HG02642 (cell line): Measurements from ENCODE around the gene SLC6A19.
"Not testable (repeated sequence)": the region's sequence is repeated elsewhere in the genome, so short reads cannot be mapped to it uniquely, and the experiment has no call there.

Experiments
- ATAC-seq: cut with Tn5 transposase; IDR thresholded peaks from one replicate; pipeline ENCODE4 v1.9.1; 2021; ENCODE audit warnings: mild to moderate bottlenecking; ENCODE audit not compliant: unreplicated experiment, poor library complexity

The SLC6A19 gene

DNA sequence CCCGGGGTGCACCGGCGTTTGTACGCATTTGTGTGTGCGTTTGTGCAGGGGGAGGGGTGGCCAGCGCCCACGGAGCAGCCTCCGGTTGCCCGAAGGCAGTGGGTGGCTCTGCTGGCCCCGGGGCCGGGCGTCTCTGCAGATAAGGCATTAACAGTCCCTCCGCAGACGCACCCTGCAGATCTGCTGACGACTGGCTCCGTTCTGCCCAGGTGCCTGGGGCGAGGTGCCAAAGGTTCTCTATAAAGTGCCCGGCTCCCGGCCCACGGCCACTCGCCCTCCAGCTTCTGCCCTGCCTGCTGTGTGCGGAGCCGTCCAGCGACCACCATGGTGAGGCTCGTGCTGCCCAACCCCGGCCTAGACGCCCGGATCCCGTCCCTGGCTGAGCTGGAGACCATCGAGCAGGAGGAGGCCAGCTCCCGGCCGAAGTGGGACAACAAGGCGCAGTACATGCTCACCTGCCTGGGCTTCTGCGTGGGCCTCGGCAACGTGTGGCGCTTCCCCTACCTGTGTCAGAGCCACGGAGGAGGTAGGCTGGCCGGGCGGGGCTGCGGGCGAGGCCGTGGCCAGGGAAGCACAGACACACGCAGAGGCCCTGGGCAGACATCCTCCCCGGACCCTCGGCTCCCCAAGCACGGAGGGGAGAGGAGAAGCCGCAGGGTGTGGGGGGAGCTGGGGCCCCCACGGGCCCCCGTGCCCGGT is at the start of gene SLC6A19:
Gene SLC6A19 (plus strand): TSS at position 269 of the 699 bp plus-strand sequence. CDS start 56 bp downstream, at position 325.
- no peak for ATAC-seq

DNA sequence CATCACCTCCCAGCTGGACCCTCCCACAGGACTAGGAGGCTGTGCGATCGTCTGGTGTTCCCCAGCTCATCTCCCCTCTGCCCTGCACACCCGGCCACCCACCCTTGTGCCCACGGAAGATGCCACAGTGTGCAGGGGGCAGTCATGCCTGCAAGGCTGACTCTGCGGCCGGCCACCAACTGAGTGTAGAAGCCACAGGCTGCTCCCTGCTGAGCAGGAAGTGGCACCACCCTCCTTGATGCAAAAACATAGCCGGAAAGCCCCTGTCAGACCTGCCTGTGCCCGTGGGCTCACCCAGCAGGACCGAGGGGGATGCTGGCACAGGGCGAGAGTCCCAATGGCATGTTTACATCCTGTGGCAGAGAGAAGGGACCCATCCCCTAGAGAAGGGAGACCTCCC is 49.2 kb upstream of the SLC6A19 start:
- no peak for ATAC-seq

DNA sequence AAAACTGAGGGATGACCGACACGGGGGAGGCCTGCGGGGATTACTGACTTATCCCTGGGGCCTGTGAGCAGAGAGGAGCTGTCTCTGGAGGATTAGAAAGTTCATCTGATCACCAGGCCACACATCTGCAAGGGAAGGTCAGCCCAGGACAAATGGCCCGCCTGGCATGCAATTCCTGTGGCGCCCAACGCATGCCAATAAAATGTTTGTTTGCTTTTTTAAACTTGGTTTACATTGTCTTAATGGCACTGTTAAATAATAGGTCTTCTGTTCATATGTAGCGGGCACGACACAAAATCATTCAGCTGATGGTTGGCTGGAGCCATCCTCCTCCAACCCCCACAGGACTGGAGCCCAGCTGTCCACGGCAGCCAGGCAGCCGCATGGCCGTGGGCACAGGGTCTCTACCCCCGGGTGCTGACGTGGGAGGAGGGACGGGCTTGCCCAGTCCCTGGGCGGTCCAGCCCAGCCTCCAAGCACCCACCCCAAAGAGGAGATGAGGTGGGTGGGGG is 48.6 kb upstream of the SLC6A19 start:
- no peak for ATAC-seq

DNA sequence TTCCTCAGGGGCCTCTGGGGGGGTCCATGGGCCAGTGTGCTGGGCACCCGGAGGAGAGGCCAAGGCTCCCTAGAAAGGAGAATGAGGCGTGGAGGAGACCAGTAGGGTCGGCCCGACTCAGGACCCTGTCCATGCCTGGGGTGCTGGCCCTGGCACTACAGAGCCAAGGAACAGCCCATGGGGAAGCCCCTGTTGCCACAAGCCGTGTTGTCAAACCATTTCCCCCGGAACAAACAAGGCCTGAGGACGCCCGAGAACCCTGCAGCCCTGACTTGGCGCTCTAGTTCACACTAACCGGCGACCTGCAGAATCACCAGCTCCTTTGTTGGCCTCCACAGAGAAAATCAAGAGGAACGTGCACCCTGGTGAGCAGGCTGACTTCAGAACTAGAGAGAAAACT is 48.0 kb upstream of the SLC6A19 start:
- ATAC-seq, result no peak

DNA sequence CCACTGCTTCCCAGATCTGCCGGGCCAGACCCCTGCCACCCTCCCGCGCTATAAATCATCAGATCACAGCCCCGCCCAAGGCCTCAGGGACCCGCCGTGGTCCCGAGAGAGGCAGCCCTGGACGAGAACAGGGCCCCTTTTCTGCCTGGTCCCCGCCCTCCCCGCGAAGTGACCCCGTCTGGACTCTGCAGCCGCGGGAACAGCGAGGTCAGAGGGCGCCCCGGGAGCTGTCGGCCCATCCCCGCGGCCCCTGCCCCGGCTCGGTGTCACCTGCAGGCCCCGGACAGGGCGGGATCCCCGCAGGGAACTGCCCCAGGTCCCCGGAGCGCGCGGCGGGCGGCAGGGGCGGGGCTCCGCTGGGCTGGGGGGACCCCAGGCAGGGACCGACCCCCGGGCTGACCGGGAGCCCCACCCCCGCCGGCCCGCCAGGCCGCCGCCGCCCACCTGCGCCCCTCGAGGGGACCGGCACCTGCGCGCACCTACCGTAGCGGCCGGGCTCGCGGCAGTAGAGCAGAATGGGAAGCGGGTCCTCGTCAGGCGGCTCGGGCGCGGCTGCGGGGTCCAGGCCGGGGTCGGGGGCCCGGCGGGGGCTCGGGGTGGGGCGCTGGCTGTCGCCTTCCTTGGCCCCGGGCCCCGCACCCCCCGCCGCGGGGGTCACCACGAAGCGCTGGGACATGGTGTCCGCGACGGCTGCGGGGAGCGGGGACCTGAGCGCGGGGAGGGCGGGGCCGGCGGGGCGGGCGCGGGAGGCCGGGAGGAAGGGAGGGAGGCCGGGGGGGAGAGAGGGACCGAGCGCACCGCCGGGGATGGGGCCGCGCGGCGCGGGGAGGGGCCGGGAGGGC is 46.0 kb upstream of the SLC6A19 start:
- ATAC-seq, result no peak

DNA sequence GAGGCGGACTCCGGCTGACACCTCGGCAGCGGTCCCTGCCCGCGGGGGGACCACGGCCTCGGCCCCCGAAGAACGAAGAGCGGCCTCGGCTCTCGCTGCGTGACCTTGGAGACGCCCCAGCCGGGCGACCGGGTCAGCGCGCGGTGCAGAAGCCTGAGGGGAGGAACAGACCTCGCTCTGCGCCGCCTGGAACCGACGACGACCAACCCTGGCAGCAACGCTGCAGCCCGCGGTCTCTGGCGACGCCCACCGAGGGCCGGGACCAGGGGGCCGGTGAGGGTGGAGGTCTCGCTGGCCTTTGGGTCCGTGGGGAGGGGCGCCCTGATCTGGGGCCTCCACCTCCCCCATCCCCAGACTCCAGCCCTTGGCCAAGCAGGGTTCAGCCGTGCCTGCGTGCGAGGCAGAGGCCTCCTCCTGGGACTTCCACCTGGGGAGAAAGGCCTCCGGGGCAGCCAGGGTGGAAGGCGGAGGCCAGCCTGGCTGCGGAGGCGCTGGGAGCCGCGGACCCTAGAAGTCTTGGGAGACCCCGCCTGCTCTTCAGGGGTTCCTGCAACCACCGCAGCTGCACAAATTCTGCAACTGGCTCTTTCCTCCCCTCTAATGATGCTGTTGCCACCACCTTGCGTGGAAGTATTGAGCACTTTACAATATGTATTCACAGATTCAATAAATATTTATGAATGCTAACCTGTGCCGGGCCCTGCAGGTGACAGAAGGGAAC is 45.2 kb upstream of the SLC6A19 start:
- no peak for ATAC-seq

DNA sequence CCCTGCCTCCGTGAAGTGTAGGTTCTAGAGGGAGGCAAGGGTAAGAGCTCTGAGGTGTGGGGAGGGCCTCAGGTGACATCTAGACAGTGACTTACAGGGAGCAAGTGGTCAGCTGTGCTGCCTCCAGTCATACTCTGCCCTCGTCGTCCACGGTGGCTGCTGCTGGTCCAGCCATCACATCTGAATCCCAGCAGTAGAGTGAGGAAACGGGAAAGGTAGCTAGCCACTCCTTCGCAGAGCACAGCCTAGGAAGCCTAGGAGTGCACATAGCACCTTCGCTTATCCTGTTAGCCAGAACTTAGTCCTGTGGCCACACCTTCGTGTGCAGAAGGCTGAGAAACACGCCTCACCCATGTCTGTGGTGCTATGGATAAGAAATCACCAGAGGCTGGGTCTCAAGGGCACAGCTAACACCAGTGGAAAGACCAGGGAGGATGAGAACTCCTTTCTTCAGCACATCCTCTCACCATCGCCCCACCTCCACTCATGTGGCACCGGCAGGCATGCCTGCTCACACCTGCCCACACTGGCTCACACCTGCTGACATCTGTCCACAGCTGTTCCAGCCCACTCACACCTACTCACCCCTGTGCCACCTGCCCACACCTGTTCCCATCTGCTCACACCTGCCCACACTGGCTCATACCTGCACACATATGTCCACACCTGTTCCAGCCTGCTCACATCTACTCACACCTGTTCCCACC is 44.5 kb upstream of the SLC6A19 start:
- ATAC-seq, result no peak

DNA sequence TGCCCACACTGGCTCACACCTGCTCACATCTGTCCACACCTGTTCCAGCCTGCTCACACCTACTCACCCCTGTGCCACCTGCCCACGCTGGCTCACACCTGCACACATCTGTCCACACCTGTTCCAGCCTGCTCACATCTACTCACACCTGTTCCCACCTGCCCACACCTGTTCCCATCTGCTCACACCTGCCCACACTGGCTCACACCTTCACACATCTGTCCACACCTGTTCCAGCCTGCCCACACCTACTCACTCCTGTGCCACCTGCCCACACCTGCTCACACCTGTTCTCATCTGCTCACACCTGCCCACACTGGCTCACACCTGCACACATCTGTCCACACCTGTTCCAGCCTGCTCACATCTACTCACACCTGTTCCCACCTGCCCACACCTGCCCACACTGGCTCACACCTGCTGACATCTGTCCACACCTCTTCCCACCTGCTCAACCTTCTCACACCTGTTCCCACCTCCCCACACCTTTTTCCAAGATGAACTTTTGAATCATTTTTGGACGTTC is 43.9 kb upstream of the SLC6A19 start:
- ATAC-seq, result not testable (repeated sequence)

DNA sequence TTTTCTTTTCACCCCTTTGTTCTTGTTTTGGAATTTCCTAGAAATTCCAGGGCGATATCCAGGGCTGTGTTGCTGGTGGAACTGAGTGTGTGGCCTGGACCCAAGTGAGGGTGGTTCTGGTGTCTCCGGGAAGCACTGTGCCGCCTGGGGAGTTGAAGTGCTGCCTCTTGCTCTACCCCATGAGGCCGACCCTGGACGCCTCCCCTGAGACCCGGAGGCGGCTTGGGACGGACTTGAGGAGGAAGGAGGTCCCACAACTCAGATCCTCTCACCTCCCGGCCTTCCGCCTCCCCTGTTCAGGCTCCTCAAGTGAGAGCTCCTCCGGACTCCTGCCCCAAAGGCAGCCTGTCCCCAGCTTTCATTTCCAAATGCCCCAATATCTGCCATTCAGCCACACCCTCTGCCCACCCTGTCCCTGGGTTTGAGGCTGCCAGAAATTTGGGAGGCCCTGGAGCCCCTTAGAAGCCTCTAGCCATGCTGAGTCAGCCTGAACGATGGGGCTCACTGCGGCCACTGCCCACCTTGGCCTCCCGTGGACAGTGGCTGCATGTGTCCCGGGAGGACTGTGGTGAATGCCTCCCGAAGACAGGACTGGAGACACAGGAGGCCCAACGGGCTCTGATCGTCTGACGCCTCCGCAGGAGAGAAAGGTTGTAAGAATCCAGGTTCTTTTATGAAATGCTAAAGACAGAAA is 42.6 kb upstream of the SLC6A19 start:
- no peak for ATAC-seq

DNA sequence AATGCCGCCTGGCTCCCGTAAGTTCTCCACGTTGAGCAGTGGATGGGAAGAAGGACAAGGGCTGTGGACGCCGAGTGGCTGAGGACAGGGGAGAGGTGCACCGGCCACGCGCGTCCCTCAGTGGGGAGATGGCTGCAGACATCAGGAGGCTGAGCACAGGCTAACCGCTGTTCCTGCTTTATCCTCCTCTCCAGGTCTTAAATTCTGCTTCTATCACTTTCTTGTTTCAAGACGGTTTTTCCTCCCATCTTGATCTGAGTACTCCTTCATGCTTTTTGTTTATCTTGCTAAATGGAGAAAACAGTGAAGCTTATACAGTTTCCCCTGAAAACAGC is 42.1 kb upstream of the SLC6A19 start:
- ATAC-seq, result no peak

DNA sequence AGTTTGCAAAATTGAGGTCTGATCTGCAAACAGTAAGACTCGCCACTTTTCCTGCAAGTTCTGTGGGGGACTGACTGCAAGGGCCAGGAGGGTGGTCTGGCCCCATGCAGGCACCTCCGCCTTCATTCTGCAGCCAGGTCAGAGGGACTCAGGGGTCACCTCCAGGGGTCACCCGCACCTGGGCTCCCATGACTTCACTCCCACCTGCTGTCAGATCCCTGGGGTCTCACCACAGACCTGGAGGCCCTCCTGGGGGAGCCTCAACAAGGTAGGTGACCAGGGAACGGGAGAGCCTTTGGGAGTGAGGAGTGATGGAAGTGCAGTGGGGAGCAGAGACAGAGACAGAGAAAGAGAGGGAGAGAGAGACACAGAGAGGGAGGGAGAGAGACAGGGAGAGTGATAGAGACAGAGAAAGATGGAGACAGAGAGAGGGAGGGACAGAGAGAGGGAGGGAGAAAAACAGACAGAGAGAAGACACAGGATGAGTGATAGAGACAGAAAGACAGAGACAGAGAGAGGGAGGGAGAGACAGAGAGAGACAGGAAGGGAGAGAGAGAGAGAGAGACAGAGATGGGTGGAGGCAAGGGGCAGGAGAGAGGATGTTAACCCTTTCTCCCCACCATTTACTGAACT is 41.5 kb upstream of the SLC6A19 start:
- ATAC-seq, result no peak

DNA sequence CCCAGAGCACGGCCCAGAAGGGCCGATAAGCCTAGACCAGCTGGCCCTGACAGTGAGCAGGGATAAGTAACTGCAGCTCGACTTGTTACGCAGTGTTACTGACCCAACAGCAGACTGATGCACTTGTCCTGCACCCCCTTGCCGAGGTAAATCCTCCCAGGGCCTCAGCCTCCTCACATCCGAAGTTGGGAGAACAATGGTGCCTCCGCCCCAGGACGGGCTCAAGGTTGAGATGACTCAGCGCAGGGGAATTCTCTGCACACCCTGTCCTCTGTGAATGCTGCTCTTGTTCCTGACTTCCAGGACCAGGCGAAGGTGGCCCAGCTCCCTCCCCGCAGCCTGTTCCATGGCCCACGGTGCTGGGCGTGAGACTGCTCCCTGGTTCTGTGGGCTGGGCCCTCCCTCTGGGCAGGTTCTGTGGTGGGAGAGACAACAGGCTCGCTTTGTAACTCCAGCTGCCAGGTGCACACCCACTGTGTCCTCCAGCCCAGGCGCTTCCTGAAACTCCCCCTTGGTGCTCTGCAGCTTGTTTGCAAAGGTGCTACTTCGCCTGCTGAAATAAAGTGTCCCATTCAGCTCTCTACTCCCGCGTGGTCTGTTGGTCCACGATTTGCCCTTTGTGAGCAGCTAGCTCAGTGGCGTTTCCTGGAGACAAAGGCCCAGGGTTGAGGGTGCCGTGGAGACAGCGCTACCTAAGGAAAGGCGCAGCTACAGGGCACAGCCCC is 40.1 kb upstream of the SLC6A19 start:
- no peak for ATAC-seq

DNA sequence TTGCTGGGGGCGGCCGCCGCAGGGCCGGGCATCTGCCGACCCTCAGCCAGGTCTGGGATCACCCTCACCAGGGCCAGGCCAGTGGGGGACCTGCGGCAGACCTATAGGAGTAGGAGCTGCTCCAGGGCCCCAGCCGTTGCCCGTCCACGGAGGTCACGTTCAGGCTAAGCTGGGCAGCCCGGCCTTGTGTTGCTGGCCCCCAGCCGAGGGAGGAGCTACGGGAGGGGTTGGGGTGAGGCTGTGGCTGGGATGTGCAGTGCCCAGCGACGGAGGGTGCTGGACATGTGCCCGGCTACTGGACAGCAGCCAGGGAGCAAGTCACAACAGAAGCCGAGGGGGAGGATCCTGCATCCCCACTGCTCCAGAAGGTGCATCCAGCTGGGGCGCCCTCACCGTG is 39.6 kb upstream of the SLC6A19 start:
- ATAC-seq, result no peak

DNA sequence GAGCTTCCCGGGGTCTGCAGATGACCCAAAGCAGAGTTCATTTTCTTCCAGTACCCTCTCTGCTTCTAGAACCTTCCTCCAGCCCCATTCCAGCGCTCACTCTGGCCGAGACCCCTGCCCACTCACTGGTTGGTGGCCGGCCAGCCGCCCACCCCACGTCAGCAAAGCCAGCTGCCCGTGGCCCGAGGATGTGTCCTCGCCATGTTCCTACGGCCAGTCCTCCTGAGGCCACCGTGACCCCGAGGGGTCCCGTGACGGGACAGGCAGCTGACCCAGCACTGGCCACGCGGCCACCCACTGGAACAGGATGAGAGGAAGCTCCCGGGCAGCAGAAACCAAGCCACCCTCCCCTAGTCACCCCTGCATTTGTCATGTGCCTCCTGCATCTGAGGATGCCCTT is 39.1 kb upstream of the SLC6A19 start:
- ATAC-seq, result no peak

DNA sequence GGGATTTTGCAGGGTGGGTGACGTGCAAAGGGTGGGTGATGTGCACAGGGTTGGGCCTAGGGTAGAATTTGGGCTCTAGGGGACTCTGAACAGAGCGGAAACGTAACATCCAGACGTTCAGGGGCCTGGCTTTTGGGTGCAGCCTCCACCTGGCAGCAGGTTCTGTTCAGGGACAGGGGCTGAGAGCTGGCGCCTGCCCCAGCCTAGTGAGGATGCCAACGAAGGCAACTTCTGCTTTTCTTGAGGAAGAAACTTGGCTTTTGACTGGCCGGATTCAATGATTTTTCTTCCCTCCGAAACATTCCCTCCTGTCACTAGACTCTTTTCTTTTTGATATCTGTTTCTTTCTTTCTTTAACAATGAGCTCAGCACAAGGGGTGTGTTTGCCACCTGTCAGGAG is 38.6 kb upstream of the SLC6A19 start:
- ATAC-seq, result no peak

DNA sequence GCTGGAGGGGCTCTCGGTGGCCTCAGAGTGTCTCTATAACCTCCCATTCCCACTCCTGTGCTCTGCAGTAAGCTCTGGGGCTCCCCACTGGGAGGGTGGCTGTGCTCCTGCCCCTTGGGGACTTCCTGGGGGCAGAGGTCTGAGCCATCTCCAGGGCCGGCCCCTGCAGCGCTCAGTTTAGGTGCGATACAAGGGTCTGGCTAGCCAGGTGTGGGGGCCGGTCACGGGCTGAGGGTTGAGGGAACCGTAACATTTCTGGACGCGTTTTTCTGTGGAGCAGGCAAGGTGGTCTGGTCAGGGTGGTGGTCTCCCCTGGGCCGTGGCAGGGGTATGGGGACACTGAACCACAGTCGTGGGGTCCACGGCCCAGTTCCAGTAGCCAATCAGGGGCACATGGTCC is 38.0 kb upstream of the SLC6A19 start:
- no peak for ATAC-seq

DNA sequence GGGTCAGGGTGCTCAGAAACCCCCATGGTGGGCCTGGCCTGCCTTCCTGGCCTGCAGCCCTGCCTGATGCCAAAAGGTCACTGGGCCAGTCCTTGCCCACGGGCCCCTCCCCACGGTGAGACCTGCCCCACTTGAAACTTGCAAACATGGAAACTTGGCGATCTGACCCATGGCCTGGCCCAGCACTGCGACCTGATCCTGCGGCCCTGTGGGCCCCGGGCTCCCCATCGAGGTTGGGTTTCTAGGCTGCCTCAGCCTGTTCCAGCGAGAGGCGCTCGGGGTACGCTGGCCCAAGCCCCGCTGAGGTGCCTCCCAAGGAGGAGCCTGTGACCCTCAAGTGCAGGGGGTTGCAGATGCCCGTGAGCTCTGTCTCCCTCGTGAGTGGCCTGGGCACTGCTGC is 37.5 kb upstream of the SLC6A19 start:
- ATAC-seq, result no peak
